Vagina (tissue), 2 donors: ENCODE results near the gene GTSE1.

Source experiments
- CTCF ChIP-seq, 3 experiments: fragments of 450-650 bp in 2 of 3; fragments of 200-600 bp in 1 of 3; sonication (generic) in 1 of 3; IDR thresholded peaks; one replicate each; pipeline ENCODE4 v1.5.1; 2017 to 2019; ENCODE audit warnings: antibody characterized with exemption in 3 of 3, mild to moderate bottlenecking in 2 of 3, moderate library complexity in 2 of 3
- POLR2A ChIP-seq, 2 donors: fragments of 450-650 bp; IDR thresholded peaks; one replicate each; pipeline ENCODE4 v1.6.1; 2017; ENCODE audit warnings: antibody characterized with exemption in 2 of 2, mild to moderate bottlenecking in 2 of 2, moderate library complexity in 2 of 2

DNA sequence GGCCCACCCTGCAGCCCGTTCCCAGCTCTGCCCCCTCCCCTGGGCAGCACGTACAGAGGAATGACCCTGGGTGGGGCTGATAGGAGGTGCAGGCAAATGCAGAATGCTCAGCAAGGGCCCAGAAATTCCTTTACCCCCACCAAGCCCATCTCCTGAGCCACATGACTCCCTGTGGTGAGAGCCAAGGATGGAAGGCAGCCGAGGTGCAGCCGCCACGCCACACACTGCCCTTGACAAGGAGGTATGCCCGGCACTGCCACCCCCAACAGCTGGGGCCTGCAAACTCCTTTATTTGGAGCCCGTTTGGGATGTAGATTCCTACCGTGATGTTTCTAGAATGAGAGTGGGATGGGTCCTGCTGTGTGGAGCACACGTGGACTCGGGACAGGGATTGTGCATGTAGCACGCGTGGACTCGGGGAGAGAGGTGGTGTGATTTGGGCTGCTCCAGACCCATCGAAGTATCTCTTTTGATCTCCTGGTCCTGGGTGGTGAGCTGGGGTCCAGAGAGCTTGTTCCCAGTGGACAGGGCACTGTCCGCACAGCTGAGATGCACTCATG lies 12.9 kb downstream of the GTSE1 start:
- TF ChIP-seq CTCF (IDR thresholded peaks at IDR 0.05): no peak
- TF ChIP-seq POLR2A (IDR thresholded peaks at IDR 0.05): no peak
